ENCODE data around the gene RIPOR2.

RIPOR2 gene, protein sequence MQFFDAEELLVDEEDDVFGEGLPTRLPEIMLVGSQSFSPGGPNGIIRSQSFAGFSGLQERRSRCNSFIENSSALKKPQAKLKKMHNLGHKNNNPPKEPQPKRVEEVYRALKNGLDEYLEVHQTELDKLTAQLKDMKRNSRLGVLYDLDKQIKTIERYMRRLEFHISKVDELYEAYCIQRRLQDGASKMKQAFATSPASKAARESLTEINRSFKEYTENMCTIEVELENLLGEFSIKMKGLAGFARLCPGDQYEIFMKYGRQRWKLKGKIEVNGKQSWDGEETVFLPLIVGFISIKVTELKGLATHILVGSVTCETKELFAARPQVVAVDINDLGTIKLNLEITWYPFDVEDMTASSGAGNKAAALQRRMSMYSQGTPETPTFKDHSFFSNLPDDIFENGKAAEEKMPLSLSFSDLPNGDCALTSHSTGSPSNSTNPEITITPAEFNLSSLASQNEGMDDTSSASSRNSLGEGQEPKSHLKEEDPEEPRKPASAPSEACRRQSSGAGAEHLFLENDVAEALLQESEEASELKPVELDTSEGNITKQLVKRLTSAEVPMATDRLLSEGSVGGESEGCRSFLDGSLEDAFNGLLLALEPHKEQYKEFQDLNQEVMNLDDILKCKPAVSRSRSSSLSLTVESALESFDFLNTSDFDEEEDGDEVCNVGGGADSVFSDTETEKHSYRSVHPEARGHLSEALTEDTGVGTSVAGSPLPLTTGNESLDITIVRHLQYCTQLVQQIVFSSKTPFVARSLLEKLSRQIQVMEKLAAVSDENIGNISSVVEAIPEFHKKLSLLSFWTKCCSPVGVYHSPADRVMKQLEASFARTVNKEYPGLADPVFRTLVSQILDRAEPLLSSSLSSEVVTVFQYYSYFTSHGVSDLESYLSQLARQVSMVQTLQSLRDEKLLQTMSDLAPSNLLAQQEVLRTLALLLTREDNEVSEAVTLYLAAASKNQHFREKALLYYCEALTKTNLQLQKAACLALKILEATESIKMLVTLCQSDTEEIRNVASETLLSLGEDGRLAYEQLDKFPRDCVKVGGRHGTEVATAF

DNA sequence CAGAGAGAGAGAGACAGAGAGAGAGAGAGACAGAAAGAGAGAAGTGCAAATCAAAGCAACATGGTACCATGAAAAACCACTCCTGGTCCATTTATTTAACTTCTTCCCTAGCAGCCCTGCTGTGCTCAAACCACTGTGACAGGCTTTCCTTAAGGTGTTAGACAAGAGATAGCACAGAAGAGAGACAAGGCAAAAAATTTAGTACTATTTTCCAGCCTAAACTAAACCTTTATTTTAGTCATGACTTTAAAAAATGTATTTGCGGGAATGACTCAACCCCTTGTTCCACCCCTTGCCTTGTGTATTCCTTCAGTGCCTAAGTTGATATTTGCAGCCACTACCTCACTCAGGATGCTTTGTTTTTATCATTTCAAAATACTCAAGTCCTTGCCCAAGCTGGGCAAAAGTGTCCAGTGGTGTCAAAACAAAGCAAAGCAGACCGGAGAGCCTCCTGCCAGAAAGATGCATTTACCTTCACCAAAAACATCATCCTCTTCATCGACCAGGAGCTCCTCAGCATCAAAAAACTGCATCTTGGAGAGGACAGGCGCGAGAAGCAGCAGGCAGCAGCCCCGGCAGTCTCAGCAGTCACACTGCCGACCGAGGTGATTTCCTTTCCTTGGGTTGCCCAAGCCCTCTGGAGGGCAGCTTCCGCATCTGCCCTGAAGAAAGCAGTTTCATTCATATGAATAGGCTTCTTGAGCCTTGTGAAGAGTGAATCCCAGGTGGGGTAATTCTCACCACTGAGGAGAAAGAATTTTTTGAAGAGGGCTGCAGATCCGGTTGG, at the start of gene RIPOR2:
TSS of gene RIPOR2 (minus strand) at position 595 of the 787 bp plus-strand sequence. CDS start at position 533, 62 bp downstream.
- peak; percentile 69 for DNase-seq (ENCODE audit: low read depth, low spot score)

DNA sequence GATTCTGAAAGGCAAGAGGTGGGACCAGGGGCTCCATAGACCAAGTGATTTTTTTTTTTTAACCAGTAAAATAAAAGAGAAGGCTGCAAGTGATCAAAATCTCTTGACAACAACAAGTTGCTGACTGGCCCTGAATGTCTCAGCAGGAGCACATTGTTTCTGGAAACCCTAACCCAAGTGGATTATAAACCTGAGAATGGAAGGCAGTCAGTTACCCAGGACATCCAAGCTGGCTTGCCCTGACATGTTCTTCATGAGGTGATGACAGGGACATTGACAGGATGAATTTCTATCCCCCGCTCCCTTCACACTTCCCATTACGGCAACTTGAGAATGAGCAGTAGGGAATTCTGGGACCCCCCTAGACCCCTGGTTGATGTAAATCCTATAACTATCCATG, 49.6 kb upstream of the RIPOR2 start:
- DNase-seq (ENCODE audit: low read depth, low spot score): peak; percentile 43

DNA sequence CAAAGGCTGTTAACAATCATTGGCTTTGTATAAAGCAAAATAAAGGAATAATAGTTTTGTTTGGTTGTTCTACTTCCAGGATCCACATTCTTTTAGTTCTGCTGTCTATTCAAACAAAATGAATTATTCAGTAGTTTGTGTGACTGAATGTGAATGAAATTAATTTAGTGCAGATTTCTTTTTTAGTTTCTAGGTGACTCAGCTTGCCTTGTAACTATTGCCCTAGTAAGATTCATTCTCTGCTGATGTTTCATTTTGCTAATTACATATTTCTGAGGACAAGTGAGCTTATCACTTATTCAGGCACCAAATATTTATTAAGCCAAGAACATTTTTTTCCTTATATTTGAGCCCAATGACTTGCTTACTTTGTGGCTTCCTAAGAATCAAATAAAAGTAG, 46.5 kb upstream of the RIPOR2 start:
- no peak for DNase-seq (ENCODE audit: low read depth, low spot score)

DNA sequence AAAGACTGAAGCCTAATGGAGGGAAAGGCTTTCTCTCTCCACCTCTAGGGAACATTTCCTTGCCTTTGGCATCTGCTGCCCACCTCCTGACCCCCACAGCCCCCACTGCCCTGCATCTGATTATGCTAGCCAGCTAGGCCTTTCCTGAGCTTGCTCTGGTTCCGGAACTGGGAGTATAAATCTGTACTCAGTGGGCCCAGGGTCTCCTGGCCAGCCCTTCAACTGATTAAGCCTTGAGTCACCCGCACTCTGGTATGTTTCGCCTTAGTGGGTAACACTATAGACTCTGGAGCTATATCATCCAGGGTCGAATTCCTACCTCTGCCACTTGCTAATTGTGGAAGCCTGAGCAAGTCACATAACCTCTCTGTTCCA, 45.6 kb upstream of the RIPOR2 start:
- DNase-seq (ENCODE audit: low read depth, low spot score): peak; percentile 68

DNA sequence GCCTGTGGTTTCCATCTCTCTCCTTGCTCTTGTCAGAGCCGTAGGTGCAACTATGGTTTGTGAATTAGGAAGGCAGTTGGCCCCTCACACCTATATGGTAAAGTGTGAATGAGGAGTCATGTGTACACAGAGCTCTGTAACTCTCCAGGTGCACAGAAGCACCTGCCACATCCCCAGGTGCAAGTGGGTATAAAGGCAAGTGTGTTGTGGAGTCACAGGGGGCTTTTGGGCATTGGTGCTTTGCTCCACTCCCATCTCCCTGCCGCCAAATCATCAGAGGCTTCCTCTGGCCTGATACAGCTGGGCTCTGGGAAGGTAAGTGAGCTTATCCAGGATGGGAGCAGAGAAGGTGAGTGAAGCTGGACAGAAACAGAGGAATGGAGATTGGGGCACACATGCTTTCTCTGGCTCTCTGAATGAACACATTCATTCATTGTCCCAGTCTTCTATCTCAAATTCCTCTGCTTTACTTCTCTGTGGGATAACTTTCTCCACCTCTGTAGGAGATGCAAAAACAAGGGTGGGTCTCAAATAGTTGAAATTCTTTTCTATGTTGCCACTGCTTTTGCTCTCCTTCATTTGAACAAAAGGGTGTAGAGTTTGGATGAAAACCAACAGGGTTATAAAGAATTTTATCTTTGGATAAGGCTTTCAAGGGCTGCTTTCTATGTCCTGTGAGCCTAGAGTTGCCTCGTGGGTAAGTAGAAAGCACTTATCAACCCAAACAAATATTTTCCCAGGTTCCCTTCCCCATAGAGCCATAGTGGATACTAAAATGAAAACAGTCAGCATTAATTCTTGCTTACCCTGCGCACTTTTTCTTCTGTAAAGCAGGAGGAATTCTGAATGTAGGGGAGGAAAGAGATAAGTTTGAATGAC, 45.0 kb upstream of the RIPOR2 start:
- DNase-seq (ENCODE audit: low read depth, low spot score): peak; percentile 57

DNA sequence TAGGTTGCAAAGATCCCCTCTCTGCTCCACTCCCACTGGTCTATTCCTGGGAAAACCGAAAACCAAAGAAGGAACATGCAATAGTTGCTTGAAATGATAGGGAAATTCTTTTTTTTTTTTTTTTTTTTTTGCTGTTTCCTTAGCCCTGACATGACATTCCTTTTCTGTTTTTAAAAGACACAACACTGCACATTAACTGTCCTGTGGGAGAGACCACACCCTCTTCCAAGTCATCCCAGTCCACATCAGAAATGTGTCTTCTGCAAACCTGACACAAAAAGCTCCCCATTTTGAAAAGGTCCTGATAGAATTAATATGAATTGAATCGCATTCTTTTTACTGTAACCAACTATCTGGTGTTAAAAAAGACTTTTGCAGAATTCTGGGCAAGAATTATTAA, 43.4 kb upstream of the RIPOR2 start:
- DNase-seq (ENCODE audit: low read depth, low spot score): no peak

DNA sequence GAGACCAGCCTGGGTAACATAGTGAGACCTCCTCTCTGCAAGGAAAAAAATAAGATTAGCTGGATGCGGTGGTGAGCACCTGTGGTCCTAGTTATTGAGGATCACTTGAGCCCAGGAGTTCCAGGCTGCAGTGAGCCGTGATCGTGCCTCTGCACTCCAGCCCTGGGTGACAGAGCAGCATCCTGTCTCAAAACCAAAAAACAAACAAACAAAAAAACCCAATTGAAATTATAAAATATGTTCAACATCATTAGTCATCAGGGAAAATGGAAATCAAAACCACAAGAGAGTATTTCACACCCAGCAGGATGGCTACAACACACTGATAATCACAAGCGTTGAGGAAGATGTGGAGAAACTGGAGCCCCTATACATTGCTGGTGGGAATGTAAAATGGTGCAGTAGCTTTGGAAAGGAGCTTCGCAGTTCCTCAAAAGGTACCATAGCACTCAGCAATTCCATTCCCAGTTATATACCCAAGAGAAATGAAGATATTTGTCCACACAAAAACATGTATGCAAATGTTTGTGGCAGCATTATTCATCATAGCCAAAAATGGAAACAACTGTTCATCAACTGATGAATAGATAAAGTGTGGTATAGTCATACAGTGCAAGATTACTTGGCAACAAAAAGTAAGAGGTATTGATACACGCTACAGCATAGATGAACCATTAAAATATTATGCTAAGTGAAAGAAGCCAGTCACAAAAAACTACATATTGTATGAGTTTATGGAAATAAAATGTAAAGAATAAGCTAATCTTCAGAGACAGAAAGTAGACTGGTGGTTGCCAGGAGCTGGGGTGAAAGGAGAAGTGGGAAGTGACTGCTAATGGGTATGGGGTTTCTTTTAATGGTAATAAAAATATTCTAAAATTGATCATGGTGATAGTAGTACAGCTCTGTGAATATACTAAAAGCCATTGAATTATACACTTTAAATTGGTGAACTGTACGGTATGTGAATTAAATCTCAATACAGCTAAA, 38.7 kb upstream of the RIPOR2 start:
- no peak for DNase-seq (ENCODE audit: low read depth, low spot score)

DNA sequence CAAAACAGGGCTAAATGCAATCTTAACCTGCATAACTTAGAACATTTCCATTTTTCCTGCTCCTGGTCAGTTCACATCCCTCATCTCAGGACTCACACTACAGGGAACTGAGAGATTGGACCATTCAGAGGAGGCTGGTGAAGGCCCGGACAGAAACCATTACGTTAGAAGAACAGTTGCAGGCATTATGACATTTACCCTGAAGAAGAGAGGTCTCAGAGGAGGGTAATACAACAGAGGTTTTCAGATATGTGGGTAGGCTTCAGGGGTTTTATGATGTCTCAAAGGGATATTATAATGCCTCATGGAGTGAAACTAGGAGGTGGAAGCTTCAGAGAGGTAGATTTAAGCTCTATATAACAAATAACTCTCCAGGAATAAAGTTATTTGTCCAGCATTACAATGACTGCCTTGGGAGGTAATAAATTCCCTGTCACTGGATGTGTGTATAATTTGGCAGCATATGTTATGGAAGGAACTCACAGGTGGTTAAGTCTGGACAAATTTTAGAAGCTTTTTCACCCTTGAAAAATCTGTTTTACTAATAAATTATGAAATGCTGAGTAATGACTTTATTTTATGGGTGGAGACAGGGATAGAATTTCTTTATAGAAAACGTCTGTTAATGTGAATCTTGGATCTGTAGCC, 36.7 kb upstream of the RIPOR2 start:
- DNase-seq (ENCODE audit: low read depth, low spot score): no peak

DNA sequence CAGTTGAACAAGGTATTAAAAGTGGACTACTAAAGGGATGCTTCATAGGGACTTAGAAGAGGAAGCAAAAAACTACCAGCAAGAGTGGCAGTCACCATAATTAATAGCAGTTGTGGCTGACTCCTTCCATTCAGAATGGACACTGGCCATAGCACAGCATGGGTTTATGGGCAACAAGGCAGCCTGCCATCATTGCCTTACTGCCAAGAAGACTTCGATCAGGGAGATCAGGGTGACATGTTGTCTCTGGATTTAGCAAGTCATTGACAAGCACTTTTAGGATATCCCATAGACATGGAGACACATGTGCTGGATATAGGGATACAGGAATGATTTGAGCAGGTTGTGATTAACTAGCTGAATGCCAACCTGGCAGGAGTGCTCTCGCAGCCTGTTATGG, 35.3 kb upstream of the RIPOR2 start:
- no peak for DNase-seq (ENCODE audit: low read depth, low spot score)

DNA sequence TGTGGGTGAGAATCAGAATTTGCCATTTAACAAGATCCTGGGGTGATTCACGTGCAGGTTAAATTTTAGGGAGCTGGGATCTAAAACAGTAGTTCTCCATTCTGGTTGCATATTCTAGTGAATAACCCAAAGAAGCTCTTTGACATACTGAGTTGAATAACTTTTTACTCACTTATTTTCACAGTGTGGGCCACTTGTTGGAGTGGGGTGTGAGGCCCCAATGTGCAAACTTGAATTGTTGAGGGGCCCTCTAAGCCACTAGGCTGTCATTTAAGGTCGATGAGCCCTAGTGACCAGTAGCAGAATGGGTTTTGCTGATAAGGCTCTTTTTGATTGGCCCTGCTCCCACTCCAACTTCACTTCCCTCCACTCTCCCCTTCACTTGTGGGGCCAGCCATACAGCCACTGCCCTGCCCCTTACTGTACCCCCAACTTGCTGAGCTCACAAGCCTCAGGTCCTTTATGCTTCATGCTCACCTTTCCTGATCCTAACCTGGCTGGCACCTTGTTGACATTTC, 33.6 kb upstream of the RIPOR2 start:
- DNase-seq (ENCODE audit: low read depth, low spot score): no peak

DNA sequence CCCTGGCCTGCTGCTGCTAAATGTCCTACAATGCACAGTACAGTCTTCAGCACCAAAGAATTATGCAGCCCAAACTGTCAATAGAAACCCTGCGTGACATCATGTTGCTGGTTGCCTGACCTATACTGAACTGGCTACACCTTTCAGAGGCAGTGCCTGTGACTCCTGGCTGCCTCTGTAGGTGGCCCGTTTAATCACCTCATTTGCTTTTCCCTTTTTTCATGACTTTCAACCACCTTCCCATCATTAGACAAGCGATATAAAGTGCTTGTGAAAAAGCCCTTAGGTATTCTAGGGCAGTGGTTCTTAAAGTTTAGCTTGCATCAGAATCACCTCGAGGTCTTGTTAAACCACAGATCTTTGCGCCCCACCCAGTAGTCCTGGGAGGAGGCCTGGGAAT, 33.0 kb upstream of the RIPOR2 start:
- DNase-seq (ENCODE audit: low read depth, low spot score): no peak

DNA sequence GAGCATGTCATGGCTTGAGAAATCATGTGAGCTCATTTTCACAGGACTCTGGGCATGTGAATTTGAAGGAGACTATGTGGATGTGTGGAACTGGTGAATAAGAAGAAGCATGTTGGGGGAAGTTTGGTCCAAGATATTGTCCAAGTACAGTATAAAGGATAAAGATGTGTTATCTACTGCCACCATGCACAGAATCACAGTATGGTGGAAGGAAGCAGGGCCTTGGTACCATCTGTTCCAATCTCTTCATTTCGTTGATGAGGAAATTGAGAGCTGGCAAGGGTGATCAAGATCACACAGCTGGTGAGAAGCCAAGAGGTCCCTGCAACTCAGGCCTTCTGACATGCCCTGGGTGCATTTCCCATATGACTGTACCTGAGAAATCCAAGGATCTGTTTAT, 31.5 kb upstream of the RIPOR2 start:
- no peak for DNase-seq (ENCODE audit: low read depth, low spot score)

DNA sequence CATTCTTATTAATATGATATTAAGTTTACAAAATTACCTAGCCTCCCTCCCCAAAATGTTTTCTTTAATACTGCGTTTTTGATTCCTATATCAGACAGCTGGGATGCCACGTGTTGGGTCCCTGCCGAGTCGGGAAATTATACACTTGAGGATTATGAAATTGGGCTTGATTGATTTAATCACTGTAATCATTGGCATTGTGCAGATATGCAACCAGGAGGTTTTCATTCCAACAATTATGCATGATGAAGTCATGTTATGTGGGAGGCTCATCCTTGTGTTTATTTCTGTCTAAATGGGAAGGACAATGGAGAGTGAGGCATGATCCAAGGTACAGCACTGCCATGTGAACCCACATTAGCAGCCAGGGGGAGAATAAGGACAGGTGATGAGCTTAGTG, 30.6 kb upstream of the RIPOR2 start:
- no peak for DNase-seq (ENCODE audit: low read depth, low spot score)

DNA sequence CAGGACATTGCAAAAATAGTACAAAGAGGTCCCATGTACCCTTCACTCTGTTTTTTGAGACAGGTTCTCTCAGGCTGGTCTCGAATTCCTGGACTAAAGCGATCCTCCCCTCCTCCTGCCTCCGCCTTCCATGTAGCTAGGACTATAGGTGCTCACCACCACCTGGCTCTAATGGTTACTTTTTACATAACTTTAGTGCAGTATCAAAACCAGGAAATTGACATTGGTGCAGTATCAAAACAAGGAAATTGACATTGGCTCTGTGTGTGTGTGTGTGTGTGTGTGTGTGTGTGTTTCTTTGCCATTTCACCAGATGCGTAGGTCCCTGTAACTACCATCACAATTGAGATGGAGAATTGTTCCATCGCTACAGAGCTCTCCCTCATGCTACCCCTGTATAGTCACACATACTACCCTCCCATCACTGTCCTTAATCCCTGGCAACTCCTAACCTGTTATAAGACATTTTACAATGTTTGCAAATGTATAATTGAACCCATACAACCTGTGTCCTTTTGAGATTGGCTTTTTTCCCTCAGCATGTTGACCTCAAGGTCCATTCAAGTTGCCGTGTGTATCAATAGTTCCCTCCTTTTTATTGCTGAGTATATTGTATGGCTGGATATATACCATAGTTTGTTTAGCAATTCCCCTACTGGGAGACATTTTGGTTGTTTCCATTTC, 28.3 kb upstream of the RIPOR2 start:
- DNase-seq (ENCODE audit: low read depth, low spot score): no peak

DNA sequence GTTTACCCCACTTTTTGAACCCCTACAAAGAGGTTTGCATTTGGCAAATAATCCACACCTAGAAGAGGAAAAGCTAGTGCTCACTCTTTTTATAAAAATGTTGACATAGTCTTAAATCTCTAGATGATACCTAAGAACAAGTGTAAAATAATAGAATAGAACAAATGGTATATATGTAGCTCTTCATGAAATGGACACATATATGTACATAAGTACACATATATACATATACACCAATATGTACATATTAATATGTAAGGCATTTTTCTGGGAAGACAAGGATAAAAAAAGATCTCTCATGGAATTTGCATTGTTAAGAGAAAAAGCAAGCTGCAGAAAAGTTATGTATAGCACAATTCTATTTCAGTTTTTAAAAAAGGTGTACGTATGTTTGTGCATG, 27.6 kb upstream of the RIPOR2 start:
- DNase-seq (ENCODE audit: low read depth, low spot score): no peak

DNA sequence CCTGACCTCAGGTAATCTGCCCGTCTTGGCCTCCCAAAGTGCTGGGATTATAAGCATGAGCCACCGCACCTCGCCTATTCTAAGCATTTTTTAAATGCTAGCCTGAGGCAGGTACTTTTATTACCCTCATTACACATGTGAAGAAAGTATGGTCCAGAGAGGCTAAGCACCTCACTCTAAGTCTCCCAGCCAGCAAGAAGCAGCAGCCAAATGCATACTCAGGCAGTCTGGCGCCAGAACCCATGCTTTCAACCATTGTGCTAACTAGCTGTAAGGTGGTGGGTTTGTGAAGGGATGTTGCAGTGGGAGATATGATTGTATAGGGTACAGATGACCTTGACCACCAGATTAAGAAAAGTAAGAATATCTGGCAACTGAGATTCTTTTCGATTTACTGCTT, 26.1 kb upstream of the RIPOR2 start:
- no peak for DNase-seq (ENCODE audit: low read depth, low spot score)

DNA sequence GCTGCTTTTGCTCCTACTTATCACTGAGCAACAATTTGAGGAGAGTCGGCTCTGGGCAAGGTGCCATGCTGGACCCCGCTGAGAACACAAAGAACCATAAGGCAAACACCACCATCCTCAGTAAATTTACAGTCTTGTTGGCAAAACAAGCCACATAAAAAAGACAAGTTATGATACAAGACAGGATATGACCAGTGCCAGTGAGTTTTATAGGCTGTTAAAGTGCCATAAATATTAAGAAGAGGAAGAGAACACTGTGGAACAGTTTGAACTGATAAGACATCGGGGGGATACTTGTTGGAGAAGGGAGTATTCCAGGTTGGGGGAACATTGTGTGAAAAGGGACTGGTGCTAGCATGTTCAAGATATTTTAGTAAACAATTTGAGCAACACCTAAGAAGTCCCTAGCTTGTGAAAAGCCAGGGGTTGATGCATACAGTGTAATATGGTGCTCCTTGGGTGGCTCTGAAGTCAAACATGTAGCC, 25.3 kb upstream of the RIPOR2 start:
- DNase-seq (ENCODE audit: low read depth, low spot score): no peak

DNA sequence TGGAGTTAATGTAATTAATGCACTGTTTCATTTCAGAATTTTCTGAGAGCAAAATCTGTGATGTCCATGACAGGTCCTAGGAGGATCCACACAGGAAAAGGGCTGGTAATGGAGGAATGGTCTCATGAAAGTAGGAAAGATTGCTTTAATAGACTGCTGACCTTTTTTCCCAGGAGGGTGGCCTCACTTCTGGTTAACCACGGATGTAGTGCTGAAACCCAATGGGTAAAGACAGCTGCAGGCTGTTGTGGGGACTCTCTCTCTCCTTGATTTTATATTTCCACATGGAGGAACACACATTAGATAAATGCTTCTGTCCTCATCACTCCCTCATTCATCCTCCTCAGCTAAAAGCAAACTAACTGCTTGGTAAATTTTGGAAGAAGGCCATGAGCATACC, 23.6 kb upstream of the RIPOR2 start:
- no peak for DNase-seq (ENCODE audit: low read depth, low spot score)

Measured in ELF-1 (cell line).